ENCODE results near the gene UPK2. TPM values are rescaled to one million over a fixed set of nuclear protein-coding genes. Genes with fewer than 3 reads are reported as not detected.

The UPK2 gene
- total RNA-seq, 1 experiment from 2014 or later, result not detected

- Histone ChIP-seq H3K27ac (ENCODE audit: low read length) (no peak overlapping the region), H3K9ac (ENCODE audit: low read length) (0 out of 2 replicates have a peak overlapping the region, but pooled peaks have one; percentile 61), H3K79me2 (ENCODE audit: low read length) (no peaks in the 10 kb centered on the region), H3K9me2 (replicated peaks; ENCODE audit: insufficient read depth, low read length) (no peaks in the 10 kb centered on the region), H3K4me2 (ENCODE audit: low read depth, low read length, poor library complexity, severe bottlenecking) (peak overlapping the region; percentile 82), H2AFZ (ENCODE audit: low read length) (no peak overlapping the region), H3K4me1 (ENCODE audit: low read length) (peaks cover 28% of the 10 kb centered on the region), H3K36me3 (ENCODE audit: insufficient read depth, low read length) (no peaks in the 10 kb centered on the region), H3K27me3 (ENCODE audit: low read length) (no peaks in the 10 kb centered on the region), H3K4me3 (ENCODE audit: low read length) (peak overlapping the region; percentile 68; the same call in 1 of the 2 replicates), H4K20me1 (ENCODE audit: insufficient read depth, low read depth, low read length) (no peaks in the 10 kb centered on the region), H3K9me3 (ENCODE audit: low read length) (no peaks in the 10 kb centered on the region)
- peak; percentile 90 for DNase-seq
Measured at GRCh38 chr11:118930094-118930712, 25.9 kb upstream of the UPK2 start.

GRCh38 chr11:118931571-118931970, 24.5 kb upstream of the UPK2 start:
- Histone ChIP-seq H3K9me2 (replicated peaks; ENCODE audit: insufficient read depth, low read length) (no peaks in the 10 kb centered on the region), H3K9ac (ENCODE audit: low read length) (no peak overlapping the region), H3K79me2 (ENCODE audit: low read length) (no peaks in the 10 kb centered on the region), H4K20me1 (ENCODE audit: insufficient read depth, low read depth, low read length) (no peaks in the 10 kb centered on the region), H3K27ac (ENCODE audit: low read length) (no peak overlapping the region), H3K4me1 (ENCODE audit: low read length) (peaks cover 20% of the 10 kb centered on the region), H2AFZ (ENCODE audit: low read length) (no peak overlapping the region), H3K9me3 (ENCODE audit: low read length) (no peaks in the 10 kb centered on the region), H3K27me3 (ENCODE audit: low read length) (no peaks in the 10 kb centered on the region), H3K4me3 (ENCODE audit: low read length) (no peak overlapping the region), H3K36me3 (ENCODE audit: insufficient read depth, low read length) (no peaks in the 10 kb centered on the region), H3K4me2 (ENCODE audit: low read depth, low read length, poor library complexity, severe bottlenecking) (no peak overlapping the region)
- DNase-seq, result no peak

- peaks cover 9% of the 10 kb centered on the region for H3K4me1 ChIP-seq (ENCODE audit: low read length)
- H3K4me3 ChIP-seq (ENCODE audit: low read length), result no peak overlapping the region
- DNase-seq, result no peak
- H3K27me3 ChIP-seq (ENCODE audit: low read length), result no peaks in the 10 kb centered on the region
- no peak overlapping the region for H3K27ac ChIP-seq (ENCODE audit: low read length)
- no peak overlapping the region for H3K9ac ChIP-seq (ENCODE audit: low read length)
- no peak overlapping the region for H3K4me2 ChIP-seq (ENCODE audit: low read depth, low read length, poor library complexity, severe bottlenecking)
- H2AFZ ChIP-seq (ENCODE audit: low read length), result no peak overlapping the region
- H3K9me2 ChIP-seq (replicated peaks; ENCODE audit: insufficient read depth, low read length), result no peaks in the 10 kb centered on the region
- H3K36me3 ChIP-seq (ENCODE audit: insufficient read depth, low read length), result no peaks in the 10 kb centered on the region
- no peaks in the 10 kb centered on the region for H3K79me2 ChIP-seq (ENCODE audit: low read length)
- H3K9me3 ChIP-seq (ENCODE audit: low read length), result no peaks in the 10 kb centered on the region
- H4K20me1 ChIP-seq (ENCODE audit: insufficient read depth, low read depth, low read length), result no peaks in the 10 kb centered on the region
Measured at GRCh38 chr11:118933486-118933885, 22.6 kb upstream of the UPK2 start.

- H3K27me3 ChIP-seq (ENCODE audit: low read length), result no peaks in the 10 kb centered on the region
- H3K9me3 ChIP-seq (ENCODE audit: low read length), result no peaks in the 10 kb centered on the region
- H3K79me2 ChIP-seq (ENCODE audit: low read length), result no peaks in the 10 kb centered on the region
- H3K36me3 ChIP-seq (ENCODE audit: insufficient read depth, low read length), result no peaks in the 10 kb centered on the region
- no peaks in the 10 kb centered on the region for H4K20me1 ChIP-seq (ENCODE audit: insufficient read depth, low read depth, low read length)
- peaks cover 5% of the 10 kb centered on the region for H3K4me1 ChIP-seq (ENCODE audit: low read length)
- no peak overlapping the region for H2AFZ ChIP-seq (ENCODE audit: low read length)
- H3K9me2 ChIP-seq (replicated peaks; ENCODE audit: insufficient read depth, low read length), result no peaks in the 10 kb centered on the region
- H3K4me3 ChIP-seq (ENCODE audit: low read length), result no peak overlapping the region
- H3K9ac ChIP-seq (ENCODE audit: low read length), result no peak overlapping the region
- DNase-seq, result no peak
- H3K27ac ChIP-seq (ENCODE audit: low read length), result no peak overlapping the region
- no peak overlapping the region for H3K4me2 ChIP-seq (ENCODE audit: low read depth, low read length, poor library complexity, severe bottlenecking)
Measured at GRCh38 chr11:118935376-118935775, 20.7 kb upstream of the UPK2 start.

GRCh38 chr11:118938491-118939403, 17.4 kb upstream of the UPK2 start:
- no peak overlapping the region for H2AFZ ChIP-seq (ENCODE audit: low read length)
- H3K4me3 ChIP-seq (ENCODE audit: low read length), result no peak overlapping the region
- H3K79me2 ChIP-seq (ENCODE audit: low read length), result no peaks in the 10 kb centered on the region
- no peak for DNase-seq
- H3K9ac ChIP-seq (ENCODE audit: low read length), result no peak overlapping the region
- H3K4me1 ChIP-seq (ENCODE audit: low read length), result peaks cover 9% of the 10 kb centered on the region
- no peaks in the 10 kb centered on the region for H3K27me3 ChIP-seq (ENCODE audit: low read length)
- H3K27ac ChIP-seq (ENCODE audit: low read length), result no peak overlapping the region
- no peaks in the 10 kb centered on the region for H3K36me3 ChIP-seq (ENCODE audit: insufficient read depth, low read length)
- no peaks in the 10 kb centered on the region for H4K20me1 ChIP-seq (ENCODE audit: insufficient read depth, low read depth, low read length)
- no peaks in the 10 kb centered on the region for H3K9me3 ChIP-seq (ENCODE audit: low read length)
- no peak overlapping the region for H3K4me2 ChIP-seq (ENCODE audit: low read depth, low read length, poor library complexity, severe bottlenecking)
- no peaks in the 10 kb centered on the region for H3K9me2 ChIP-seq (replicated peaks; ENCODE audit: insufficient read depth, low read length)

- no peak for DNase-seq
- Histone ChIP-seq H3K79me2 (ENCODE audit: low read length) (no peaks in the 10 kb centered on the region), H3K4me1 (ENCODE audit: low read length) (peaks cover 9% of the 10 kb centered on the region), H3K36me3 (ENCODE audit: insufficient read depth, low read length) (no peaks in the 10 kb centered on the region), H3K9me2 (replicated peaks; ENCODE audit: insufficient read depth, low read length) (no peaks in the 10 kb centered on the region), H2AFZ (ENCODE audit: low read length) (no peak overlapping the region), H3K4me2 (ENCODE audit: low read depth, low read length, poor library complexity, severe bottlenecking) (no peak overlapping the region), H3K9ac (ENCODE audit: low read length) (no peak overlapping the region), H3K9me3 (ENCODE audit: low read length) (no peaks in the 10 kb centered on the region), H3K27me3 (ENCODE audit: low read length) (no peaks in the 10 kb centered on the region), H4K20me1 (ENCODE audit: insufficient read depth, low read depth, low read length) (no peaks in the 10 kb centered on the region), H3K4me3 (ENCODE audit: low read length) (no peak overlapping the region), H3K27ac (ENCODE audit: low read length) (no peak overlapping the region)
Measured at GRCh38 chr11:118939404-118939915, 16.6 kb upstream of the UPK2 start.

GRCh38 chr11:118939953-118940598, 16.0 kb upstream of the UPK2 start:
- Histone ChIP-seq H3K4me1 (ENCODE audit: low read length) (peaks cover 9% of the 10 kb centered on the region), H3K79me2 (ENCODE audit: low read length) (no peaks in the 10 kb centered on the region), H3K27ac (ENCODE audit: low read length) (no peak overlapping the region), H3K9me3 (ENCODE audit: low read length) (no peaks in the 10 kb centered on the region), H2AFZ (ENCODE audit: low read length) (peak overlapping the region; percentile 30; the same call in 1 of the 2 replicates), H3K4me3 (ENCODE audit: low read length) (no peak overlapping the region), H3K36me3 (ENCODE audit: insufficient read depth, low read length) (no peaks in the 10 kb centered on the region), H3K9me2 (replicated peaks; ENCODE audit: insufficient read depth, low read length) (no peaks in the 10 kb centered on the region), H3K27me3 (ENCODE audit: low read length) (no peaks in the 10 kb centered on the region), H4K20me1 (ENCODE audit: insufficient read depth, low read depth, low read length) (no peaks in the 10 kb centered on the region), H3K9ac (ENCODE audit: low read length) (no peak overlapping the region; the same call in 1 of the 2 replicates), H3K4me2 (ENCODE audit: low read depth, low read length, poor library complexity, severe bottlenecking) (no peak overlapping the region)
- DNase-seq, result peak; percentile 63

GRCh38 chr11:118947091-118947490, 9.0 kb upstream of the UPK2 start:
- no peak for DNase-seq
- no peaks in the 10 kb centered on the region for H4K20me1 ChIP-seq (ENCODE audit: insufficient read depth, low read depth, low read length)
- no peak overlapping the region for H3K9ac ChIP-seq (ENCODE audit: low read length)
- H3K9me2 ChIP-seq (replicated peaks; ENCODE audit: insufficient read depth, low read length), result no peaks in the 10 kb centered on the region
- no peaks in the 10 kb centered on the region for H3K79me2 ChIP-seq (ENCODE audit: low read length)
- no peak overlapping the region for H2AFZ ChIP-seq (ENCODE audit: low read length)
- no peaks in the 10 kb centered on the region for H3K27me3 ChIP-seq (ENCODE audit: low read length)
- no peaks in the 10 kb centered on the region for H3K9me3 ChIP-seq (ENCODE audit: low read length)
- H3K27ac ChIP-seq (ENCODE audit: low read length), result no peak overlapping the region
- H3K4me3 ChIP-seq (ENCODE audit: low read length), result no peak overlapping the region
- no peaks in the 10 kb centered on the region for H3K36me3 ChIP-seq (ENCODE audit: insufficient read depth, low read length)
- H3K4me1 ChIP-seq (ENCODE audit: low read length), result no peaks in the 10 kb centered on the region
- H3K4me2 ChIP-seq (ENCODE audit: low read depth, low read length, poor library complexity, severe bottlenecking), result no peak overlapping the region

Measured in Karpas-422 (cell line).